Central memory CD8-positive, alpha-beta T cell (primary cell): ENCODE measurements around the gene ALG14.
A peak's percentile ranks its signal among the peaks of the same experiment; 100 is the strongest.

Experiments used
- ATAC-seq: fragments of 150-1000 bp; cut with Tn5 transposase; replicated peaks from 2 replicates; pipeline ENCODE4 v1.10.0; 2022; ENCODE audit warnings: mild to moderate bottlenecking, moderate FRiP score, moderate number of reproducible peaks; ENCODE audit not compliant: poor library complexity, severe bottlenecking; ENCODE audit errors: extremely low read depth
- DNase-seq, 2 donors: peaks; one replicate each; pipeline ENCODE4 v3.0.0; 2021; ENCODE audit warnings: low spot score in 2 of 2
- H3K27ac Mint-ChIP-seq: one replicate; pipeline ENCODE4 v1.8.0; 2022; ENCODE audit warnings: low read depth, mild to moderate bottlenecking, moderate library complexity, mixed read lengths
- H3K27me3 Mint-ChIP-seq: one replicate; pipeline ENCODE4 v1.8.0; 2022; ENCODE audit warnings: mixed read lengths
- H3K36me3 Mint-ChIP-seq: one replicate; pipeline ENCODE4 v1.8.0; 2022; ENCODE audit warnings: mild to moderate bottlenecking, moderate library complexity, mixed read lengths; ENCODE audit not compliant: insufficient read depth
- H3K4me1 Mint-ChIP-seq: one replicate; pipeline ENCODE4 v1.8.0; 2022; ENCODE audit warnings: mixed read lengths
- H3K4me3 Mint-ChIP-seq: one replicate; pipeline ENCODE4 v1.8.0; 2022; ENCODE audit warnings: mild to moderate bottlenecking, moderate library complexity, mixed read lengths
- H3K9me3 Mint-ChIP-seq: one replicate; pipeline ENCODE4 v1.8.0; 2022; ENCODE audit warnings: mixed read lengths

The ALG14 gene

DNA sequence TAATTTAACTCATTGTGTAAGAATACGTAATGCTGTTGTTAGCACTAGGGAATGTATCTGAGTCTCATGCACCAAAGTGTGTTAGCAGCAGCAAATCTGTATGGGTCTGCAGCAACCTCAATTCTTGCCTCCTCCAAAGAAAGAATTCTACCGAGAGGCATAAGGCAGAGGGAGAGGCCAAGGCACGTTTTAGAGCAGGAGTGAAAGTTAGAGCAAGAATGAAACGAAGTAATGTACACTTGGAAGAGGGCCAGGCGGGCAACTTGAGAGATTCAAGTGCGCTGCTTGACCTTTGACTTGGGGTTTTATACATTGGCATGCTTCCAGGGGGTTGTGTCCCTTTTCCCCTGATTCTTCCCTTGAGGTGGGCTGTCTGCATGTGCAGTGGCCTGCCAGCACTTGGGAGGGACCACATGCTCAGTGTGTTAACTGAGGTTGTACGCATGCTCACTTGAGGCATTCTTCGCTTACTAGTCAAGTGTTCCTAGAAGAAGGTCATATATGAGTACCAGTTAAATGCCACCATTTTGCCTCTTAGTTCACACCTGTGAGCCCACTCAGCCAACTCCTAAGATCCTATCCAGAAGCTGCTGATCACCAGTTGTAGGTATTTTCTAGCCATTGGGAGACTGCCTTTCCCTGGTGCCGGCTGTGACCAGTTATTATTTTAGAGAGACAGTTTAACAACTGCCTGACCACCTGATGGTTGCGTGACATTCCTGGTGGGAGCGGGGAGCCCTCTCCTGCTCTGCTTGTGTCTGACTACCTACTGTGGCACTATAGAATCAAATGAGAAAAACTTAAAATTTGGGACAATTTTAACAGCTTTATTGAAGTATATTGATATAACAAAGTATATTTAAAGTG lies 143.2 kb downstream of the ALG14 start:
- DNase-seq (no peak), ATAC-seq (no peak)
- Mint-ChIP-seq H3K27ac (no peak overlapping the region), H3K36me3 (no peaks in the 10 kb centered on the region), H3K4me1 (peaks cover 8% of the 10 kb centered on the region), H3K4me3 (no peak overlapping the region), H3K27me3 (peaks cover 54% of the 10 kb centered on the region), H3K9me3 (no peaks in the 10 kb centered on the region)

DNA sequence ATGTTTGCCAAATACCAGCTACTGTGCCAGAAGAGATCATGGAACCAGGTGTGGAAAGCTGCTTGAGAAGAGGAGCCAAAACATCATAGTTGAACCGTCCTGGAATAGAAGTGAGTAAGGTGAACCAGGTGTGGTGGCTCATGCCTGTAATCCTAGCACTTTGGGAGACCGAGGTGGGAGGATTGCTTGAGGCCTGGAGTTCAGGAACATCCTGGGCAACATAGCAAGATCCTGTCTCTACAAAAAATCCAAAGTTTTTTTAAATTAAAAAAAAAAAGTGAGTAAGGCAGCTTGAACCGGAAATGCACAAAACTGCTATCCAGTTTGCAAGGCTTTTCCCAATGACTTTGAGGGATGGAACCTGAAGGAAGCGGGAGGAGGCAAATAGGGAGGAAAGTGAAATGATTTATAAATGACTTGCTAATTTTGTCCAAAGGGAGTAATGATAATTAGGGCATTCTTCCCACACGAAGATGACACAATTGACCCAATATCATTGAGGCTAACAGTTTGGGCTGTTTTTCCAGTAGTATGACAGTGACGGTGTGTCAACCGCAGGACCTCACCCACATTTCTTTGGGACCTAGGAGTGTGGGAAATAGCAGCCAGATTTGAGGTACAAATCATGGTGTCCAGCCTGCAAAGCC lies 144.3 kb downstream of the ALG14 start:
- H3K4me3 Mint-ChIP-seq, result peak overlapping the region; percentile 73
- H3K36me3 Mint-ChIP-seq, result no peaks in the 10 kb centered on the region
- ATAC-seq (no peak), DNase-seq (no peak)
- H3K27me3 Mint-ChIP-seq, result peaks cover 64% of the 10 kb centered on the region
- H3K9me3 Mint-ChIP-seq, result no peaks in the 10 kb centered on the region
- H3K4me1 Mint-ChIP-seq, result peaks cover 8% of the 10 kb centered on the region
- no peak overlapping the region for H3K27ac Mint-ChIP-seq

DNA sequence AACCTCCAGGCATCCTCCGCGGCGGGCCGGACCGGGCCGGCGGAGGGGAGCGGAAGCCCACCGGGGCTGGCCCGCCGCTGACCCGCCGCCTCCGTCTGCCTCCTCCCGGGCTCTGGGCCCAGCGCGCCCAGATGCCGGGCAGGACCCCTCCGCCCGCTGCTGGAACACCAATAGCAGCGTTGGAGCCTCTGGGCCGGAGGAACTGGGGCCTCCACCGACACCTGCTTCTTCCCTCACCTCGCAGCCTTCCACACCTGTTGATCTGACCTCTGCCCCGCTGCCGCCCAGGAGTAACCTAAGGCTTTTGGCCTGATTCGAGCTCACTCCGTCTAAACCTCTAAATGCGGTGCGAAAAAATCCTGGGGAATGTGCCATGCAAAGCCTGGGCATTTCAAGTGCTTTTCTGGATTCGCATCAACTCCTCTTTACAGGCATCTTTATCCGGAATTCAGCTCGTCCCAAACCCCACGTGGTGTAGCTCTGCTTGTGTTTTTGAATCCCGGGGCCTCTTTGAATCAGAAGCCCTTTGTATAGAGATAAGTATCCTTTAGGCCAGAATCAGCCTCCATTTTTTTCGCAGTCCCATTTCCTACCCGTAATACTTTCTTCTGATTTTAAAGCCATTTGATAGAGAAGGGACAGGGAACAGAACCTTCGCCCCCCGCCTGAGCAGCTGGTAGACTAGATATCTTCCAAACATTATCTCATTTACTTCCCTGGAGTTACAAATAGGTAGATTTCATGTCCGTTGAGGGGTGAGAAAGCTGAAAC lies 145.2 kb downstream of the ALG14 start:
- no peak for ATAC-seq
- no peak for DNase-seq
- Mint-ChIP-seq H3K4me3 (peak overlapping the region; percentile 73), H3K27ac (no peak overlapping the region), H3K36me3 (no peaks in the 10 kb centered on the region), H3K27me3 (peaks cover 72% of the 10 kb centered on the region), H3K4me1 (peaks cover 14% of the 10 kb centered on the region), H3K9me3 (no peaks in the 10 kb centered on the region)

DNA sequence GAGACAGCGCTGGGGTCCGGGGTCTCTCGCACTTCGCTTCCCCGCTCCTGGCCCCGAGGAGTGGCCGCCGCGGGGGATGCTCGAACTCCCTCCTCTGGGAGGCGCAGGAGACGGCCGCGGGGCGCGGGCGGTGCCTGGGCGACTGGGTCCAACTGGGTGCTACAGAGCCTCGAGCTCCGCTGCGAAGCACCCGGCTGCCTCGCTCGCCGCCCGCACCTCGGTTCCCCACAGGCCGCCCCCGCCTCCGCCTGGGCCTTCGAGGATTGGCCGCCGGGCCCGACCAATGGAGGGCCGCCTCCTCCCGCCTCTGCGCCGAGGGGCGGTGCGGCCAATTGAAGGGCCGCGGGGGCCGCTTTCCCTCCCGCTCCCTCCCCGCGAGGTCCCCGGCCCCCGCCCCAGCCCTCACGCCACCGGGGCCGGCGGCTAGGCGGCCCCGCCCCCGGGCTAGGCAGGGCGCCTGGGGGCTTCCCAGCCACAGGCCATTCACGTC lies 145.8 kb downstream of the ALG14 start, which contains the start of gene CNN3:
Gene CNN3 (minus strand): TSS at position 196 of the 490 bp plus-strand sequence. CDS start 216 bp downstream, outside the sequence.
- DNase-seq, result no peak
- Mint-ChIP-seq H3K27ac (no peak within 1 kb of the TSS), H3K9me3 (no peaks in the 10 kb centered on the region), H3K4me1 (peaks cover 14% of the 10 kb centered on the region), H3K27me3 (peaks cover 76% of the 10 kb centered on the region), H3K4me3 (peak within 1 kb of the TSS; percentile 73), H3K36me3 (no peaks in the 10 kb centered on the region)
- ATAC-seq, result peak; percentile 66

DNA sequence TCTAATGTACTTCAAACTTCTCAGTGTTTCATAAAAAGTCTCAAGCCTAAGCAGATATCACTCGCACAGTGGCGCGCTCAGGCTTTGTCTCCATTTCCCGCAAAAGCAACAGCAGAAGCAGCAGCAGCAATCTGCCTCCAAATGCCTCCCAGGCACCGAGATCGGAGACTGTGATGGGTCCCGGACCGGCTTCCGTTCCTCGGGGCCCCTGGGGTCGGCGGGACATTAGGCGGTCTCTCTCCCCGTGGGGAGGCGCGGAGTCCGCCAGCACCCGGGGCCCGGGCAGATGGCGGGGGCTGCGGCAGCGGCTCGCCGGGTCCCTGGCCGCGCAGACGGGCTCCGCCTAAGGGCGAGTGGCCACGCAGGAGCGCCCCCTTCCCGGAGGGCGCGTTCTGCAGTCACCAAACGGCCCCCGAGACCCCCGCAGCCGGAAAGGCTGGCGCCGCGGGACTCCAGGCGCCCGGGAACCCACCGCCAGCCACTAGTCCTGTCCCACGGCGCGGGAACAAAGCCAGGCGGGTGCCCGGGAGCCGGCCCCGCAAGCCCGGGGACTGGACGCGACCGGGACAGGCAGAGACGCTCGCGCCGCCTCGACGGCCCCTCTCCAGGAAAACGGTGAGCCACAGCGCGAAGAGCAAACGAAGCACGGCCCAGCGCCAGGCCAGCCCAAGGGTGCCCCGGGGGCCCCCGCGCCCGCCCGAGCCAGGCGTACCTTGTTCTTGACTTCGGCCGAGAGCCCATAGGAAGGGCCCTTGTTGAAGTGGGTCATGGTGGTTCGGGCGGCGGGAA lies 146.4 kb downstream of the ALG14 start:
- Mint-ChIP-seq H3K9me3 (no peaks in the 10 kb centered on the region), H3K36me3 (no peaks in the 10 kb centered on the region), H3K27ac (no peak overlapping the region)

DNA sequence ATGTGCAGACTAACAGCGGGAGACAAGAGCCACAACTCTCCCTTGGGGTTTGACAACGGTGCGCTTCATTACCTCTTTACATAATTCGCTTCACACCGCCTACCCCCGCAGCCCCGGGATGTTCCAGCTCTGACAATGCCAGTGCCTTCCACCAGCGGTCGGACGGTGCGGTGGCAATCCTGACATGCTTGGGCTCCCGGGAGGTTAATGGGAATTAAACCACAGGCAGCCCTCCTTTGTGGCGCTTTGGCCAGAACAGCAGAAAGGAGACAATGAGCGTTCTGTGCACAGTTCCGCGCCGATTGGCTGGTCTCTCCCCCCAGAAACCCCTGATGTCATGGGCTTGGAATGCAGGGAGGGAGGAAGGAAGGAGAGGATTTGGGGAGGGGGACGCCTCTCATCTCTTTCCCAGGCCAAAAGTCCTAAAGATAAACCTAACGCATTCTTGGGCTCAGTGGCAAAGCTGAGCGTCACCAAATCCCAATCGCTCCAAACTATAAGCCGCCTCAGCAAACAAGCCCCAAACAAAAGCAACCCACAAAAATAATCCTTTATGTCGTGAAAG lies 147.1 kb downstream of the ALG14 start:
- Mint-ChIP-seq H3K27me3 (peaks cover 88% of the 10 kb centered on the region), H3K9me3 (no peaks in the 10 kb centered on the region), H3K4me3 (peak overlapping the region; percentile 69), H3K27ac (no peak overlapping the region), H3K4me1 (peaks cover 14% of the 10 kb centered on the region), H3K36me3 (no peaks in the 10 kb centered on the region)
- ATAC-seq, result no peak
- no peak for DNase-seq

More for the DNA sequence above, 146.4 kb downstream of the ALG14 start:
- ATAC-seq (no peak), DNase-seq (no peak)
- H3K27me3 Mint-ChIP-seq, result peaks cover 82% of the 10 kb centered on the region
- peaks cover 14% of the 10 kb centered on the region for H3K4me1 Mint-ChIP-seq
- peak overlapping the region; percentile 69 for H3K4me3 Mint-ChIP-seq

DNA sequence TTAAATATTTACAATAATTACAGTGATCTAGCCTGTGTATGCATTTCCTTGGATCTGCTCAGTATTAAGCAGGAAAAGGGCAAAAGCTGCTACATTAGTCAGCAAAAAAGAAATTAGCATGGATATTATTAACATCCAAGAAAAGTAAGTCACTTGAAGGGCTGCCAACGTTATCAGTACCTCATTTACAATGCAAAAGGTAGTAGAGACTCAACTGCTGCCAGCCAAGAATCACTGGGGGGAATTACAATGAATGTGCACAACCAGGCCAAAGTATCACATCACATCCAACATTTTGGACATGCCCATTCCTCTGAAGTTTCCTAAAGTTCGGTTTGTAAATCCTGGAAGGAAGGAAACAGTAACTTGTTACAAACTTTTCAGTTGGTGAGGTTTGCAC lies 147.7 kb downstream of the ALG14 start:
- no peak overlapping the region for H3K4me3 Mint-ChIP-seq
- H3K27me3 Mint-ChIP-seq, result peaks cover 84% of the 10 kb centered on the region
- no peak overlapping the region for H3K27ac Mint-ChIP-seq
- no peaks in the 10 kb centered on the region for H3K36me3 Mint-ChIP-seq
- no peak for DNase-seq
- no peak for ATAC-seq
- H3K9me3 Mint-ChIP-seq, result no peaks in the 10 kb centered on the region
- H3K4me1 Mint-ChIP-seq, result peaks cover 14% of the 10 kb centered on the region
